Measurements from ENCODE around the gene CSNK1G1. TPM values are rescaled to one million over a fixed set of nuclear protein-coding genes. Genes with fewer than 3 reads are reported as not detected.

CSNK1G1 gene
- total RNA-seq, 1 donor from 2014 or later = 6.3 TPM

- intact Hi-C loops (cut with micrococcal nuclease) = no loop called here
- no peaks in the 10 kb centered on the region for H3K36me3 ChIP-seq
- no peaks in the 10 kb centered on the region for H3K9me3 ChIP-seq (replicated peaks)
- no peak overlapping the region for H3K4me3 ChIP-seq
- no peak for TF ChIP-seq CTCF (IDR thresholded peaks at IDR 0.05; ENCODE audit: borderline replicate concordance)
- no peaks in the 10 kb centered on the region for H3K27me3 ChIP-seq (ENCODE audit: low read depth)
- H3K27ac ChIP-seq (replicated peaks) = no peak overlapping the region
- no peak for DNase-seq
- peaks cover 14% of the 10 kb centered on the region for H3K4me1 ChIP-seq
These were observed 31.7 kb downstream of the CSNK1G1 start for GRCh38 chr15:64324165-64324877.

DNA sequence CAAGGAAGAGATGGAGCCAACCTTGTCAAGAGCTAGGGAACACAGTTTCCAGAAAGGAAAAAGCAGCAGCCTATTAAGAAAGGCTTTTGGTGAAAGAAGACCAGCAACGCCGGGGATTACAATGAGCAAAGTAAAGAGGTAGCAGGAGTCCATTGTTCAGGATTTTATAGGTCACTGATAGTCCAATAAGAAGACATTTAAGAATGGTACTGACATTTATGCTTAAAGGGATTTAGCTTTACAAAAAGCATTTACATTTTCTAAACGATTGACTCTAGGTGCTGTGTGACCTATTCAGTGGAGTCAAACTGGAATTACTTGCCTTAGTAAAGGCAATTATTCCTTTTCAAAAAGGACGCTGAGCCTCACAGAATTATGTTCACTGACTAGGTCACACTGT, 40.8 kb downstream of the CSNK1G1 start:
- no peak for TF ChIP-seq CTCF (IDR thresholded peaks at IDR 0.05; ENCODE audit: borderline replicate concordance)
- Histone ChIP-seq H3K4me1 (peaks cover 15% of the 10 kb centered on the region), H3K4me3 (no peak overlapping the region), H3K36me3 (no peaks in the 10 kb centered on the region), H3K27ac (replicated peaks) (no peak overlapping the region), H3K9me3 (replicated peaks) (no peaks in the 10 kb centered on the region), H3K27me3 (ENCODE audit: low read depth) (no peaks in the 10 kb centered on the region)
- intact Hi-C loops (cut with micrococcal nuclease) = no loop called here
- no peak for DNase-seq

- Histone ChIP-seq H3K27ac (replicated peaks) (no peak overlapping the region), H3K9me3 (replicated peaks) (no peaks in the 10 kb centered on the region), H3K27me3 (ENCODE audit: low read depth) (no peaks in the 10 kb centered on the region), H3K36me3 (no peaks in the 10 kb centered on the region), H3K4me1 (peaks cover 15% of the 10 kb centered on the region), H3K4me3 (no peak overlapping the region)
- intact Hi-C loops (cut with micrococcal nuclease) = no loop called here
- DNase-seq = no peak
- no peak for TF ChIP-seq CTCF (IDR thresholded peaks at IDR 0.05; ENCODE audit: borderline replicate concordance)
These were observed 41.5 kb downstream of the CSNK1G1 start for GRCh38 chr15:64314456-64314855.

DNA sequence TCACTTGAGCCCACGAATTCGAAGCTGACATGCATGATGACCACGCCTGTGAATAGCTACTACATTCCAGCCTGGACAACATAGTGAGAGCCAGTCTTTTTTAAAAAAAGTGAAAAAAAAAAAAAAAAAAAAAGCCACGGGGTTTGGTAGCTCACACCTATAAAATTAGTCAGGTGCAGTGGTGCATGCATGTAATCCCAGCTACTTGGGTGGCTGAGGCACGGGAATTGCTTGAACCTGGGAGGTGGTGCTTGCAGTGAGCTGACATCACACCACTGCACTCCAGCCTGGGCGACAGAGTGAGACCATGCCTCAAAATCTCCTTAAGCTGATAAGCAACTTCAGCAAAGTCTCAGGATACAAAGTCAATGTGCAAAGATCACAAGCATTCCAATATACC, 44.4 kb downstream of the CSNK1G1 start:
- no peak overlapping the region for H3K27ac ChIP-seq (replicated peaks)
- no peak overlapping the region for H3K4me3 ChIP-seq
- H3K4me1 ChIP-seq = peaks cover 15% of the 10 kb centered on the region
- intact Hi-C loops (cut with micrococcal nuclease) = no loop called here
- H3K36me3 ChIP-seq = no peaks in the 10 kb centered on the region
- H3K9me3 ChIP-seq (replicated peaks) = peaks cover 7% of the 10 kb centered on the region
- DNase-seq = no peak
- H3K27me3 ChIP-seq (ENCODE audit: low read depth) = no peaks in the 10 kb centered on the region
- TF ChIP-seq CTCF (IDR thresholded peaks at IDR 0.05; ENCODE audit: borderline replicate concordance) = no peak

DNA sequence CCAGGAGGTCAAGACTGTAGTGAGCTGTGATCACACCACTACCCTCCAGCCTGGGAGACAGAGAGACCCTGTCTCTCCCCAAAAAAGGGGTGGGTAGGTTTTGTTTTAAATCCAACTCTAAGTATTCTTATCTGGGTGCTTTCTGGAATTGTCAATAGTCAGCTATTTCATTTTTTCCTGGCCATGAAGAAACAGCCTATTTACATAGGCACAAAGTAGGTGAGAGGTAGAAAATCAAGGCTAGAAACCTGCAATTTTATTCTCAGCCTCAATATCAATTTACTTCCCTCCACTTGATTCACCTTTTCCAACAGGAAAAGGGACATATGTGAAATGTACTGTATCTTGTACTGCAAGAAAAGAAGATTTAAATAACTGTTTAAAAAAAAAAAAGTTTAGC, 45.9 kb downstream of the CSNK1G1 start:
- H3K27me3 ChIP-seq (ENCODE audit: low read depth) = no peaks in the 10 kb centered on the region
- peaks cover 8% of the 10 kb centered on the region for H3K4me1 ChIP-seq
- no peak overlapping the region for H3K27ac ChIP-seq (replicated peaks)
- no peaks in the 10 kb centered on the region for H3K36me3 ChIP-seq
- intact Hi-C loops (cut with micrococcal nuclease) = no loop called here
- TF ChIP-seq CTCF (IDR thresholded peaks at IDR 0.05; ENCODE audit: borderline replicate concordance) = no peak
- no peak for DNase-seq
- peaks cover 15% of the 10 kb centered on the region for H3K9me3 ChIP-seq (replicated peaks)
- no peak overlapping the region for H3K4me3 ChIP-seq
